Calu3 (cell line): Measurements from ENCODE around the gene BCAS3. TPM values are rescaled to one million over a fixed set of nuclear protein-coding genes. Genes with fewer than 3 reads are reported as not detected.

Source experiments
- BruUV-seq: library from RNA; stranded (reverse); fragments of 400-500 nt; replicated peaks from 2 replicates; lab custom pipeline; 2021; lab: Mats Ljungman, UMichigan
- CTCF ChIA-PET: fragments of 300-600 bp; sonication (Branson Sonifier 250); formaldehyde crosslinking; loops from one replicate; lab custom pipeline; 2022; ENCODE audit warnings: antibody characterized with exemption; lab: Charles Lee
- DNase-seq: peaks from one replicate; pipeline ENCODE4 v3.0.0; 2022
- H3K27ac Mint-ChIP-seq: one replicate; pipeline ENCODE4 v1.8.0; 2022; ENCODE audit warnings: mixed read lengths; ENCODE audit not compliant: unreplicated experiment
- H3K27me3 Mint-ChIP-seq: one replicate; pipeline ENCODE4 v1.8.0; 2022; ENCODE audit warnings: mixed read lengths; ENCODE audit not compliant: unreplicated experiment
- H3K36me3 Mint-ChIP-seq: one replicate; pipeline ENCODE4 v1.8.0; 2022; ENCODE audit warnings: mild to moderate bottlenecking, moderate library complexity, mixed read lengths; ENCODE audit not compliant: insufficient read depth, unreplicated experiment
- H3K4me1 Mint-ChIP-seq: one replicate; pipeline ENCODE4 v1.8.0; 2022; ENCODE audit warnings: mild to moderate bottlenecking, low read depth, mixed read lengths; ENCODE audit not compliant: unreplicated experiment
- H3K4me3 Mint-ChIP-seq: one replicate; pipeline ENCODE4 v1.8.0; 2022; ENCODE audit warnings: mild to moderate bottlenecking, low read depth, moderate library complexity, mixed read lengths; ENCODE audit not compliant: unreplicated experiment
- H3K9me3 Mint-ChIP-seq: one replicate; pipeline ENCODE4 v1.8.0; 2022; ENCODE audit warnings: low read depth, mixed read lengths; ENCODE audit not compliant: unreplicated experiment
- CTCF ChIP-seq: fragments of 200-600 bp; IDR thresholded peaks from one replicate; pipeline ENCODE4 v1.8.0; 2022; ENCODE audit warnings: antibody characterized with exemption; ENCODE audit not compliant: unreplicated experiment
- intact Hi-C: fragments of 100-400 bp; cut with micrococcal nuclease; formaldehyde crosslinking; loops from one replicate; pipeline ENCODE4 v1.10.0; 2022; ENCODE audit not compliant: unreplicated experiment
- total RNA-seq: library from RNA; stranded (reverse); gene quantifications from 2 replicates; pipeline ENCODE4 v1.2.3, GENCODE V29; 2022

BCAS3 gene
- total RNA-seq, 1 experiment from 2014 or later = 10.9 TPM

DNA sequence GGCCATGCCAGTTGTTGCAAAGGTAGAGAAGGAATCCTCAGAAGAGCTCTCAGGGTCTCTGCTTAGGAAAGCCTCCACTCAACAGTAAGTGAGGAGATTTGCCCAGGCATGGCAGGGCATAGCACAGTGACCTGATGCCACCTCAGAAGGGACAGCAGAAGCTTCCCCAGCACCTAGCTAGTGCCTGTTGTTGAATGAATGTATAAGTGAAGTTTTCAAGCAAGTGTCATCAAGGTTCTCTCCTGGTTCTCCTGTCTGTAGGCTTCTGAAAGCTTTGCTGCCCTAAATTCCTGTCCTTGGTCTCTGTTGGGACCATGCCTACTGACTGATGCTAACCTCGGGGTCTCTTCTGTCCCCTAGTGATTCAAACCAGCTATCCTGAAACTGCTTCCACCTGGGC lies 607.1 kb downstream of the BCAS3 start:
- Mint-ChIP-seq H3K27ac (no peak overlapping the region), H3K27me3 (no peaks in the 10 kb centered on the region), H3K4me1 (no peaks in the 10 kb centered on the region), H3K4me3 (no peak overlapping the region), H3K36me3 (no peaks in the 10 kb centered on the region), H3K9me3 (no peaks in the 10 kb centered on the region)
- TF ChIP-seq CTCF = no peak
- no TSS peak for BruUV-seq
- CTCF ChIA-PET = no interaction called here
- no peak for DNase-seq
- intact Hi-C loops = no loop called here

GRCh38 chr17:61285526-61286320 lies 608.1 kb downstream of the BCAS3 start:
- TF ChIP-seq CTCF = no peak
- BruUV-seq = no TSS peak
- no peaks in the 10 kb centered on the region for H3K27me3 Mint-ChIP-seq
- DNase-seq = no peak
- no peaks in the 10 kb centered on the region for H3K36me3 Mint-ChIP-seq
- no peak overlapping the region for H3K27ac Mint-ChIP-seq
- no peaks in the 10 kb centered on the region for H3K4me1 Mint-ChIP-seq
- CTCF ChIA-PET = no interaction called here
- no peaks in the 10 kb centered on the region for H3K9me3 Mint-ChIP-seq
- H3K4me3 Mint-ChIP-seq = no peak overlapping the region
- intact Hi-C loops = no loop called here

GRCh38 chr17:61286449-61286848 lies 608.8 kb downstream of the BCAS3 start:
- no peaks in the 10 kb centered on the region for H3K4me1 Mint-ChIP-seq
- no peak for DNase-seq

More at GRCh38 chr17:61286449-61286848, 608.8 kb downstream of the BCAS3 start:
- no peak for TF ChIP-seq CTCF
- BruUV-seq = no TSS peak
- intact Hi-C loops = no loop called here
- H3K27me3 Mint-ChIP-seq = no peaks in the 10 kb centered on the region
- no peak overlapping the region for H3K4me3 Mint-ChIP-seq
- no peak overlapping the region for H3K27ac Mint-ChIP-seq
- H3K36me3 Mint-ChIP-seq = no peaks in the 10 kb centered on the region
- no peaks in the 10 kb centered on the region for H3K9me3 Mint-ChIP-seq
- CTCF ChIA-PET = no interaction called here
